GM19463 (cell line): ENCODE results near the gene NOC2L.

ENCODE experiments used
- ATAC-seq: cut with Tn5 transposase; IDR thresholded peaks from one replicate; pipeline ENCODE4 v1.9.1; 2021; ENCODE audit warnings: mild to moderate bottlenecking, moderate library complexity; ENCODE audit not compliant: unreplicated experiment

Gene NOC2L

GRCh38 chr1:932776-933602, 26.1 kb downstream of the NOC2L start:
- no peak for ATAC-seq

GRCh38 chr1:932173-932510, 26.9 kb downstream of the NOC2L start:
- ATAC-seq, result no peak

GRCh38 chr1:931380-932172, 27.5 kb downstream of the NOC2L start:
- ATAC-seq, result no peak

- no peak for ATAC-seq
These were observed 28.4 kb downstream of the NOC2L start for GRCh38 chr1:930633-931138.

GRCh38 chr1:929712-930632, 29.1 kb downstream of the NOC2L start:
- ATAC-seq, result no peak

GRCh38 chr1:928825-929661, 30.0 kb downstream of the NOC2L start:
- ATAC-seq, result no peak

- ATAC-seq, result no peak
These were observed 31.3 kb downstream of the NOC2L start for GRCh38 chr1:927748-928147.

- no peak for ATAC-seq
These were observed 31.8 kb downstream of the NOC2L start for GRCh38 chr1:927234-927633.

GRCh38 chr1:925561-926421, 33.3 kb downstream of the NOC2L start:
- no peak for ATAC-seq

- no peak for ATAC-seq
These were observed 34.1 kb downstream of the NOC2L start for GRCh38 chr1:924656-925560.

- ATAC-seq, result no peak
These were observed 34.9 kb downstream of the NOC2L start for GRCh38 chr1:923991-924655.

- ATAC-seq, result no peak
These were observed 35.7 kb downstream of the NOC2L start, which contains the start of gene SAMD11 for GRCh38 chr1:923131-923990. TSS of gene SAMD11 (plus strand) at chr1:923923. CDS start at chr1:924432, 509 bp downstream.

- no peak for ATAC-seq
These were observed 37.8 kb downstream of the NOC2L start for GRCh38 chr1:921011-921837.

GRCh38 chr1:920521-920920, 38.5 kb downstream of the NOC2L start:
- no peak for ATAC-seq

- no peak for ATAC-seq
These were observed 39.0 kb downstream of the NOC2L start for GRCh38 chr1:920010-920409.
